ENCODE results near the gene RPL38.

RPL38 gene

GRCh38 chr17:74211141-74211911, 7.8 kb downstream of the RPL38 start:
- DNase-seq = no peak

GRCh38 chr17:74211912-74212208, 8.4 kb downstream of the RPL38 start:
- DNase-seq = no peak

GRCh38 chr17:74212209-74212912, 8.9 kb downstream of the RPL38 start:
- DNase-seq = no peak

GRCh38 chr17:74212913-74213791, 9.7 kb downstream of the RPL38 start, which contains the start of gene TTYH2:
TSS of gene TTYH2 (plus strand) at chr17:74213571. CDS start at chr17:74213588, 17 bp downstream.
- DNase-seq = peak; percentile 41 to 85

- no peak for DNase-seq
Observed at GRCh38 chr17:74213861-74214391, 10.4 kb downstream of the RPL38 start.

GRCh38 chr17:74214484-74215341, 11.2 kb downstream of the RPL38 start:
- DNase-seq = no peak

GRCh38 chr17:74215342-74215727, 11.9 kb downstream of the RPL38 start:
- no peak for DNase-seq

- DNase-seq = no peak
Observed at GRCh38 chr17:74216505-74216904, 13.0 kb downstream of the RPL38 start.

- DNase-seq = no peak
Observed at GRCh38 chr17:74217037-74217730, 13.7 kb downstream of the RPL38 start.

GRCh38 chr17:74217888-74218287, 14.4 kb downstream of the RPL38 start:
- no peak for DNase-seq

GRCh38 chr17:74218436-74218835, 15.0 kb downstream of the RPL38 start:
- no peak for DNase-seq

GRCh38 chr17:74219576-74220133, 16.2 kb downstream of the RPL38 start:
- no peak for DNase-seq

GRCh38 chr17:74220219-74220618, 16.7 kb downstream of the RPL38 start:
- no peak for DNase-seq

- no peak for DNase-seq
Observed at GRCh38 chr17:74220946-74221818, 17.7 kb downstream of the RPL38 start.

GRCh38 chr17:74222399-74222798, 18.9 kb downstream of the RPL38 start:
- no peak for DNase-seq

GRCh38 chr17:74223901-74224300, 20.4 kb downstream of the RPL38 start:
- no peak for DNase-seq

- DNase-seq = no peak
Observed at GRCh38 chr17:74224959-74225725, 21.7 kb downstream of the RPL38 start.

GRCh38 chr17:74226252-74226651, 22.8 kb downstream of the RPL38 start:
- DNase-seq = no peak
